Measurements from ENCODE around the gene ZNF823. TPM values are rescaled to one million over a fixed set of nuclear protein-coding genes. Genes with fewer than 3 reads are reported as not detected.

The ZNF823 gene
- total and polyA plus RNA-seq, 2 of the 13 experiments (the other 11 are each of a cell fraction or from before 2014, with no cell fraction given) = 5.7 to 11.7 TPM

GRCh38 chr19:11694533-11695439 lies 44.0 kb downstream of the ZNF823 start (continued):
- TF ChIP-seq ATRX (CRISPR knock-in tag; IDR thresholded peaks at IDR 0.05; ENCODE audit: borderline replicate concordance) = no peak
- 0 out of 2 replicates have a peak, but pooled peaks have one; percentile 21 for TF ChIP-seq MYC (CRISPR knock-in tag; IDR thresholded peaks at IDR 0.05; ENCODE audit: borderline replicate concordance)
- TF ChIP-seq WIZ (CRISPR knock-in tag; IDR thresholded peaks at IDR 0.05) = no peak
- peak; percentile 36; the same call in 1 of the 2 replicates for TF ChIP-seq ZNF317 (CRISPR knock-in tag; IDR thresholded peaks at IDR 0.05)
- TF ChIP-seq ZNF460 (CRISPR knock-in tag; IDR thresholded peaks at IDR 0.05; ENCODE audit: borderline replicate concordance) = no peak
- TF ChIP-seq HBP1 (CRISPR knock-in tag; IDR thresholded peaks at IDR 0.05; ENCODE audit: low read depth) = peak; percentile 23; the same call in 1 of the 2 replicates
- no peak for TF ChIP-seq HMG20B (CRISPR knock-in tag; conservative IDR thresholded peaks at IDR 0.05)
- TF ChIP-seq, protein P1, sequence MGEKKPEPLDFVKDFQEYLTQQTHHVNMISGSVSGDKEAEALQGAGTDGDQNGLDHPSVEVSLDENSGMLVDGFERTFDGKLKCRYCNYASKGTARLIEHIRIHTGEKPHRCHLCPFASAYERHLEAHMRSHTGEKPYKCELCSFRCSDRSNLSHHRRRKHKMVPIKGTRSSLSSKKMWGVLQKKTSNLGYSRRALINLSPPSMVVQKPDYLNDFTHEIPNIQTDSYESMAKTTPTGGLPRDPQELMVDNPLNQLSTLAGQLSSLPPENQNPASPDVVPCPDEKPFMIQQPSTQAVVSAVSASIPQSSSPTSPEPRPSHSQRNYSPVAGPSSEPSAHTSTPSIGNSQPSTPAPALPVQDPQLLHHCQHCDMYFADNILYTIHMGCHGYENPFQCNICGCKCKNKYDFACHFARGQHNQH (CRISPR knock-in tag; IDR thresholded peaks at IDR 0.05) = no peak
- peak; percentile 57; the same call in 1 of the 2 replicates for TF ChIP-seq TBX2 (CRISPR knock-in tag; IDR thresholded peaks at IDR 0.05; ENCODE audit: borderline replicate concordance)
- TF ChIP-seq, protein P2, sequence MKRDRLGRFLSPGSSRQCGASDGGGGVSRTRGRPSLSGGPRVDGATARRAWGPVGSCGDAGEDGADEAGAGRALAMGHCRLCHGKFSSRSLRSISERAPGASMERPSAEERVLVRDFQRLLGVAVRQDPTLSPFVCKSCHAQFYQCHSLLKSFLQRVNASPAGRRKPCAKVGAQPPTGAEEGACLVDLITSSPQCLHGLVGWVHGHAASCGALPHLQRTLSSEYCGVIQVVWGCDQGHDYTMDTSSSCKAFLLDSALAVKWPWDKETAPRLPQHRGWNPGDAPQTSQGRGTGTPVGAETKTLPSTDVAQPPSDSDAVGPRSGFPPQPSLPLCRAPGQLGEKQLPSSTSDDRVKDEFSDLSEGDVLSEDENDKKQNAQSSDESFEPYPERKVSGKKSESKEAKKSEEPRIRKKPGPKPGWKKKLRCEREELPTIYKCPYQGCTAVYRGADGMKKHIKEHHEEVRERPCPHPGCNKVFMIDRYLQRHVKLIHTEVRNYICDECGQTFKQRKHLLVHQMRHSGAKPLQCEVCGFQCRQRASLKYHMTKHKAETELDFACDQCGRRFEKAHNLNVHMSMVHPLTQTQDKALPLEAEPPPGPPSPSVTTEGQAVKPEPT (CRISPR knock-in tag; IDR thresholded peaks at IDR 0.05; ENCODE audit: low read depth) = no peak
- no peak for TF ChIP-seq SOX13 (IDR thresholded peaks at IDR 0.05)
- no peak; a peak in 1 of 4 replicates for TF ChIP-seq SOX13 (CRISPR knock-in tag; conservative IDR thresholded peaks at IDR 0.05 in 1 of 2, IDR thresholded peaks at IDR 0.05 in 1 of 2)
- TF ChIP-seq, protein P3, sequence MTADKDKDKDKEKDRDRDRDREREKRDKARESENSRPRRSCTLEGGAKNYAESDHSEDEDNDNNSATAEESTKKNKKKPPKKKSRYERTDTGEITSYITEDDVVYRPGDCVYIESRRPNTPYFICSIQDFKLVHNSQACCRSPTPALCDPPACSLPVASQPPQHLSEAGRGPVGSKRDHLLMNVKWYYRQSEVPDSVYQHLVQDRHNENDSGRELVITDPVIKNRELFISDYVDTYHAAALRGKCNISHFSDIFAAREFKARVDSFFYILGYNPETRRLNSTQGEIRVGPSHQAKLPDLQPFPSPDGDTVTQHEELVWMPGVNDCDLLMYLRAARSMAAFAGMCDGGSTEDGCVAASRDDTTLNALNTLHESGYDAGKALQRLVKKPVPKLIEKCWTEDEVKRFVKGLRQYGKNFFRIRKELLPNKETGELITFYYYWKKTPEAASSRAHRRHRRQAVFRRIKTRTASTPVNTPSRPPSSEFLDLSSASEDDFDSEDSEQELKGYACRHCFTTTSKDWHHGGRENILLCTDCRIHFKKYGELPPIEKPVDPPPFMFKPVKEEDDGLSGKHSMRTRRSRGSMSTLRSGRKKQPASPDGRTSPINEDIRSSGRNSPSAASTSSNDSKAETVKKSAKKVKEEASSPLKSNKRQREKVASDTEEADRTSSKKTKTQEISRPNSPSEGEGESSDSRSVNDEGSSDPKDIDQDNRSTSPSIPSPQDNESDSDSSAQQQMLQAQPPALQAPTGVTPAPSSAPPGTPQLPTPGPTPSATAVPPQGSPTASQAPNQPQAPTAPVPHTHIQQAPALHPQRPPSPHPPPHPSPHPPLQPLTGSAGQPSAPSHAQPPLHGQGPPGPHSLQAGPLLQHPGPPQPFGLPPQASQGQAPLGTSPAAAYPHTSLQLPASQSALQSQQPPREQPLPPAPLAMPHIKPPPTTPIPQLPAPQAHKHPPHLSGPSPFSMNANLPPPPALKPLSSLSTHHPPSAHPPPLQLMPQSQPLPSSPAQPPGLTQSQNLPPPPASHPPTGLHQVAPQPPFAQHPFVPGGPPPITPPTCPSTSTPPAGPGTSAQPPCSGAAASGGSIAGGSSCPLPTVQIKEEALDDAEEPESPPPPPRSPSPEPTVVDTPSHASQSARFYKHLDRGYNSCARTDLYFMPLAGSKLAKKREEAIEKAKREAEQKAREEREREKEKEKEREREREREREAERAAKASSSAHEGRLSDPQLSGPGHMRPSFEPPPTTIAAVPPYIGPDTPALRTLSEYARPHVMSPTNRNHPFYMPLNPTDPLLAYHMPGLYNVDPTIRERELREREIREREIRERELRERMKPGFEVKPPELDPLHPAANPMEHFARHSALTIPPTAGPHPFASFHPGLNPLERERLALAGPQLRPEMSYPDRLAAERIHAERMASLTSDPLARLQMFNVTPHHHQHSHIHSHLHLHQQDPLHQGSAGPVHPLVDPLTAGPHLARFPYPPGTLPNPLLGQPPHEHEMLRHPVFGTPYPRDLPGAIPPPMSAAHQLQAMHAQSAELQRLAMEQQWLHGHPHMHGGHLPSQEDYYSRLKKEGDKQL (CRISPR knock-in tag; IDR thresholded peaks at IDR 0.05; ENCODE audit: low read depth) = no peak
- no peak for TF ChIP-seq RARG (CRISPR knock-in tag; IDR thresholded peaks at IDR 0.05; ENCODE audit: low read depth)
- no peak for TF ChIP-seq ZEB1 (IDR thresholded peaks at IDR 0.05; ENCODE audit: insufficient replicate concordance, low read depth)
- TF ChIP-seq ZFY (CRISPR knock-in tag; IDR thresholded peaks at IDR 0.05) = peak; percentile 74
- peak; percentile 30; the same call in 1 of the 2 replicates for TF ChIP-seq POGZ (CRISPR knock-in tag; IDR thresholded peaks at IDR 0.05)
- no peak for TF ChIP-seq SRSF4 (IDR thresholded peaks at IDR 0.05; ENCODE audit: low read depth, low read length, poor library complexity, severe bottlenecking)
- TF ChIP-seq NFKBIZ (CRISPR knock-in tag; IDR thresholded peaks at IDR 0.05) = peak; percentile 62; the same call in 1 of the 2 replicates
